Fibroblast of lung (primary cell): Measurements from ENCODE around the gene PPIG. TPM values are rescaled to one million over a fixed set of nuclear protein-coding genes. Genes with fewer than 3 reads are reported as not detected.

ENCODE experiments used
- DNase-seq, 2 donors: peaks; one replicate each; pipeline versions ENCODE4 v3.0.0 to v3.0.0-alpha.2; 2010; ENCODE audit warnings: low read depth in 2 of 2
- H2AFZ ChIP-seq: 2 replicates; pipeline ENCODE4 v1.5.1; 2012; ENCODE audit warnings: low read length, control low read depth, inconsistent platforms
- H3K27ac ChIP-seq: 2 replicates; pipeline ENCODE4 v1.5.1; 2011; ENCODE audit warnings: low read length, control low read depth; ENCODE audit not compliant: insufficient read depth
- H3K27me3 ChIP-seq: 2 replicates; pipeline ENCODE4 v1.5.1; 2011; ENCODE audit warnings: mild to moderate bottlenecking, low read length; ENCODE audit not compliant: control insufficient read depth, insufficient read depth
- H3K36me3 ChIP-seq: 2 replicates; pipeline ENCODE4 v1.5.1; 2011; ENCODE audit warnings: low read length; ENCODE audit not compliant: control insufficient read depth, insufficient read depth
- H3K4me1 ChIP-seq: 2 replicates; pipeline ENCODE4 v1.5.1; 2011; ENCODE audit warnings: low read length; ENCODE audit not compliant: control insufficient read depth, insufficient read depth; ENCODE audit errors: extremely low read depth
- H3K4me2 ChIP-seq: 2 replicates; pipeline ENCODE4 v1.5.1; 2011; ENCODE audit warnings: low read length, control low read depth; ENCODE audit not compliant: insufficient read depth; ENCODE audit errors: extremely low read depth
- H3K4me3 ChIP-seq, 4 experiments: fragments of 200-600 bp in 1 of 4; sonication (generic) in 1 of 4; replicated peaks in 1 of 4; 2 replicates each; pipeline ENCODE4 v1.5.1; 2011 to 2016; ENCODE audit warnings: low read length in 4 of 4, low read depth in 3 of 4, mild to moderate bottlenecking in 3 of 4, control low read depth in 2 of 4, inconsistent platforms in 1 of 4, mixed read lengths in 1 of 4; ENCODE audit not compliant: insufficient read depth in 1 of 4; ENCODE audit errors: control extremely low read depth in 1 of 4
- H3K79me2 ChIP-seq: 2 replicates; pipeline ENCODE4 v1.5.1; 2012; ENCODE audit warnings: mild to moderate bottlenecking, low read length, inconsistent platforms; ENCODE audit not compliant: control insufficient read depth, insufficient read depth
- H3K9ac ChIP-seq: 2 replicates; pipeline ENCODE4 v1.5.1; 2011; ENCODE audit warnings: mild to moderate bottlenecking, low read length, control low read depth; ENCODE audit not compliant: insufficient read depth
- H3K9me3 ChIP-seq: 2 replicates; pipeline ENCODE4 v1.5.1; 2012; ENCODE audit warnings: low read depth, low read length; ENCODE audit not compliant: control insufficient read depth, insufficient read depth
- H4K20me1 ChIP-seq: 2 replicates; pipeline ENCODE4 v1.5.1; 2011; ENCODE audit warnings: low read length; ENCODE audit not compliant: control insufficient read depth, insufficient read depth; ENCODE audit errors: extremely low read depth
- CTCF ChIP-seq, 2 donors: IDR thresholded peaks in 1 of 2; conservative IDR thresholded peaks in 1 of 2; 1 replicate in 1 of 2; 2 replicates in 1 of 2; pipeline ENCODE4 v1.5.1; 2011 to 2012; ENCODE audit warnings: low read length in 2 of 2, control low read depth in 1 of 2, inconsistent platforms in 1 of 2, low read depth in 1 of 2, mild to moderate bottlenecking in 1 of 2
- EZH2 ChIP-seq: IDR thresholded peaks from 2 replicates; pipeline ENCODE4 v1.5.1; 2012; ENCODE audit warnings: low read length, control low read depth, mild to moderate bottlenecking; ENCODE audit errors: missing control alignments
- polyA plus RNA-seq, 2 donors: library from polyadenylated mRNA; depleted of rRNA in 1 of 2; stranded (reverse) in 1 of 2; unstranded in 1 of 2; fragments of >200 nt; gene quantifications; 2 replicates each; pipeline ENCODE4 v1.2.1, GENCODE V29; 2011 to 2012; ENCODE audit warnings: missing spikeins in 1 of 2
- total RNA-seq: library from RNA; depleted of rRNA; stranded (reverse); fragments of >200 nt; gene quantifications from 2 replicates; pipeline ENCODE4 v1.2.1, GENCODE V29; 2014

PPIG gene
- total and polyA plus RNA-seq, 2 donors (not counting 1 experiment from before 2014, with no cell fraction given) = 31.7 to 45.5 TPM

GRCh38 chr2:169640104-169640503 lies 56.0 kb downstream of the PPIG start:
- DNase-seq = no peak
- Histone ChIP-seq H3K9me3 (no peaks in the 10 kb centered on the region), H3K4me2 (no peak overlapping the region), H3K79me2 (no peaks in the 10 kb centered on the region), H3K9ac (no peak overlapping the region), H3K4me1 (no peaks in the 10 kb centered on the region), H3K27me3 (no peaks in the 10 kb centered on the region), H3K4me3 (no peak overlapping the region), H3K27ac (no peak overlapping the region), H4K20me1 (no peaks in the 10 kb centered on the region), H3K36me3 (peaks cover 2% of the 10 kb centered on the region), H2AFZ (no peak overlapping the region)
- TF ChIP-seq EZH2 (no peak), CTCF (conservative IDR thresholded peaks at IDR 0.05 in 1 of 2, IDR thresholded peaks at IDR 0.05 in 1 of 2; ENCODE audit: low read depth in 1 of 2, low read length in 2 of 2) (no peak)

- Histone ChIP-seq H3K4me3 (no peak overlapping the region), H3K9ac (no peak overlapping the region), H2AFZ (no peak overlapping the region), H4K20me1 (no peaks in the 10 kb centered on the region), H3K4me1 (no peaks in the 10 kb centered on the region), H3K36me3 (peaks cover 2% of the 10 kb centered on the region), H3K27me3 (no peaks in the 10 kb centered on the region), H3K79me2 (no peaks in the 10 kb centered on the region), H3K9me3 (no peaks in the 10 kb centered on the region), H3K4me2 (no peak overlapping the region), H3K27ac (no peak overlapping the region)
- no peak for DNase-seq
- no peak for TF ChIP-seq EZH2
- no peak for TF ChIP-seq CTCF (conservative IDR thresholded peaks at IDR 0.05 in 1 of 2, IDR thresholded peaks at IDR 0.05 in 1 of 2; ENCODE audit: low read depth in 1 of 2, low read length in 2 of 2)
These were observed 57.3 kb downstream of the PPIG start for GRCh38 chr2:169641464-169641863.

GRCh38 chr2:169644173-169644572 lies 60.0 kb downstream of the PPIG start:
- Histone ChIP-seq H3K36me3 (no peaks in the 10 kb centered on the region), H3K4me2 (no peak overlapping the region), H3K27ac (no peak overlapping the region), H3K79me2 (no peaks in the 10 kb centered on the region), H3K4me3 (no peak overlapping the region), H3K4me1 (no peaks in the 10 kb centered on the region), H2AFZ (no peak overlapping the region), H3K27me3 (no peaks in the 10 kb centered on the region), H3K9me3 (no peaks in the 10 kb centered on the region), H4K20me1 (no peaks in the 10 kb centered on the region), H3K9ac (no peak overlapping the region)
- DNase-seq = no peak
- TF ChIP-seq CTCF (conservative IDR thresholded peaks at IDR 0.05 in 1 of 2, IDR thresholded peaks at IDR 0.05 in 1 of 2; ENCODE audit: low read depth in 1 of 2, low read length in 2 of 2) = no peak
